GM19468 (cell line): Measurements from ENCODE around the gene ELF5.

Experiments used
- ATAC-seq: cut with Tn5 transposase; IDR thresholded peaks from one replicate; pipeline ENCODE4 v1.9.1; 2021; ENCODE audit warnings: mild to moderate bottlenecking, moderate library complexity, moderate number of reproducible peaks; ENCODE audit not compliant: unreplicated experiment; ENCODE audit errors: extremely low read depth

The ELF5 gene

GRCh38 chr11:34431979-34432378 lies 81.6 kb downstream of the ELF5 start:
- no peak for ATAC-seq
